Bronchial epithelial cell (primary cell): ENCODE measurements around the gene PIH1D1. TPM values are rescaled to one million over a fixed set of nuclear protein-coding genes. Genes with fewer than 3 reads are reported as not detected.
"Not testable (repeated sequence)": the region's sequence is repeated elsewhere in the genome, so short reads cannot be mapped to it uniquely, and the experiment has no call there.

Source experiments
- DNase-seq: peaks from one replicate; pipeline ENCODE4 v3.0.0-alpha.2; 2010; ENCODE audit warnings: low read depth
- FAIRE-seq: peaks from 2 replicates; lab custom pipeline; 2011; peaks lifted over from hg19 to GRCh38; lab: Jason Lieb, UNC
- H3K27me3 ChIP-seq: 2 replicates; pipeline ENCODE4 v1.5.1; 2011; ENCODE audit warnings: low read length; ENCODE audit not compliant: control insufficient read depth, insufficient read depth
- H3K36me3 ChIP-seq: 2 replicates; pipeline ENCODE4 v1.5.1; 2011; ENCODE audit warnings: low read length; ENCODE audit not compliant: control insufficient read depth, insufficient read depth
- H3K4me3 ChIP-seq: 2 replicates; pipeline ENCODE4 v1.5.1; 2011; ENCODE audit warnings: mild to moderate bottlenecking, low read depth, low read length, control low read depth
- total RNA-seq: library from RNA; depleted of rRNA; stranded (reverse); fragments of >200 nt; gene quantifications from 2 replicates; pipeline ENCODE4 v1.2.1, GENCODE V29; 2014
- TF ChIP-seq, protein P1 (sequence below): IDR thresholded peaks from 2 replicates; pipeline ENCODE4 v1.5.1; 2011; ENCODE audit warnings: mild to moderate bottlenecking, moderate library complexity, low read length, control low read depth, inconsistent platforms; ENCODE audit not compliant: insufficient read depth, severe bottlenecking

The PIH1D1 gene
- total RNA-seq, 1 donor from 2014 or later = 115 TPM

DNA sequence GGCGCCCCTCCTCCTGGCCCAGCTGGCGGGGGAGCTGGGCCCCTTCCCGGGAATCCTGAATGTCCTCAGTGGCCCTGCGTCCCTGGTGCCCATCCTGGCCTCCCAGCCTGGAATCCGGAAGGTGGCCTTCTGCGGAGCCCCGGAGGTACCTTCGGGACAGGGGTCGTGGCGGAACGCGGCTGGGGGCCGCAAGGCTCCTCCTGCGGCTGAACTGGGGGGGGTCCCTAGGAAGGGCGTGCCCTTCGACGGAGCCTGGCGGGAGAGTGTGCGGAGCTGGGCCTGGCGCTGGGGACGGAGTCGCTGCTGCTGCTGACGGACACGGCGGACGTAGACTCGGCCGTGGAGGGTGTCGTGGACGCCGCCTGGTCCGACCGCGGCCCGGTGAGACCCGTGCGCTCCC is 10.0 kb upstream of the PIH1D1 start:
- H3K27me3 ChIP-seq = no peaks in the 10 kb centered on the region
- TF ChIP-seq, protein P1, sequence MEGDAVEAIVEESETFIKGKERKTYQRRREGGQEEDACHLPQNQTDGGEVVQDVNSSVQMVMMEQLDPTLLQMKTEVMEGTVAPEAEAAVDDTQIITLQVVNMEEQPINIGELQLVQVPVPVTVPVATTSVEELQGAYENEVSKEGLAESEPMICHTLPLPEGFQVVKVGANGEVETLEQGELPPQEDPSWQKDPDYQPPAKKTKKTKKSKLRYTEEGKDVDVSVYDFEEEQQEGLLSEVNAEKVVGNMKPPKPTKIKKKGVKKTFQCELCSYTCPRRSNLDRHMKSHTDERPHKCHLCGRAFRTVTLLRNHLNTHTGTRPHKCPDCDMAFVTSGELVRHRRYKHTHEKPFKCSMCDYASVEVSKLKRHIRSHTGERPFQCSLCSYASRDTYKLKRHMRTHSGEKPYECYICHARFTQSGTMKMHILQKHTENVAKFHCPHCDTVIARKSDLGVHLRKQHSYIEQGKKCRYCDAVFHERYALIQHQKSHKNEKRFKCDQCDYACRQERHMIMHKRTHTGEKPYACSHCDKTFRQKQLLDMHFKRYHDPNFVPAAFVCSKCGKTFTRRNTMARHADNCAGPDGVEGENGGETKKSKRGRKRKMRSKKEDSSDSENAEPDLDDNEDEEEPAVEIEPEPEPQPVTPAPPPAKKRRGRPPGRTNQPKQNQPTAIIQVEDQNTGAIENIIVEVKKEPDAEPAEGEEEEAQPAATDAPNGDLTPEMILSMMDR = no peak
- H3K4me3 ChIP-seq = no peak overlapping the region
- no peak for DNase-seq
- H3K36me3 ChIP-seq = peaks cover 4% of the 10 kb centered on the region
- FAIRE-seq = no peak

DNA sequence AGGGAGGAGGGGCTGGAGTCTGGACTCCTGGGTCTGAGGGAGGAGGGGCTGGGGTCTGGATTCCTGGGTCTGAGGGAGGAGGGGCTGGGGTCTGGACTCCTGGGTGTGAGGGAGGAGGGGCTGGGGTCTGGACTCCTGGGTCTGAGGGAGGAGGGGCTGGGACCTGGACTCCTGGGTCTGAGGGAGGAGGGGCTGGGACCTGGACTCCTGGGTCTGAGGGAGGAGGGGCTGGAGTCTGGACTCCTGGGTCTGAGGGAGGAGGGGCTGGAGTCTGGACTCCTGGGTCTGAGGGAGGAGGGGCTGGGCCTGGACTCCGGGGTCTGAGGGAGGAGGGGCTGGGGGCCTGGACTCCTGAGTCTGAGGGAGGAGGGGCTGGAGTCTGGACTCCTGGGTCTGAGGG is 9.5 kb upstream of the PIH1D1 start:
- not testable (repeated sequence) for H3K27me3 ChIP-seq, H3K36me3 ChIP-seq, FAIRE-seq, H3K4me3 ChIP-seq, DNase-seq

DNA sequence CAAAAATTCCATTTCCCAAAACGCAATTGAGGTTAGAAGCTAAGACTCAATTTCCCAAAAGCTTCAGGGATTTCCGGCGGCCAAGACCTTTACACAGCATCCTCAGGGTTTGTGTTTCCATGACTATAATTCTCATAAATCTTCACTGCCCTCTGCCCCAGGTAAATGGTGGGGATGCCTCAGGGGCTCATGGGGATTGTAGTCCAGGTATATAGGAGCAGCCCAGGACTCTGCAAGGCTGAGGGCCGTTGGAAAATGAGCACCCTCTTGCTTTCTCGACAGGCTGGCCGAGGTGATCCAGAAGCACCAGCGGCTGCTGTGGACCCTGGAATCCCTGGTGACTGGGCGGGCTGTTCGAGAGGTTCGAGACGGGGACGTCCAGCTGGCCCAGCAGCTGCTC is 7.8 kb upstream of the PIH1D1 start:
- no peak for DNase-seq
- H3K36me3 ChIP-seq = no peaks in the 10 kb centered on the region
- H3K4me3 ChIP-seq = no peak overlapping the region
- TF ChIP-seq, protein P1 = no peak
- no peak for FAIRE-seq
- H3K27me3 ChIP-seq = no peaks in the 10 kb centered on the region

DNA sequence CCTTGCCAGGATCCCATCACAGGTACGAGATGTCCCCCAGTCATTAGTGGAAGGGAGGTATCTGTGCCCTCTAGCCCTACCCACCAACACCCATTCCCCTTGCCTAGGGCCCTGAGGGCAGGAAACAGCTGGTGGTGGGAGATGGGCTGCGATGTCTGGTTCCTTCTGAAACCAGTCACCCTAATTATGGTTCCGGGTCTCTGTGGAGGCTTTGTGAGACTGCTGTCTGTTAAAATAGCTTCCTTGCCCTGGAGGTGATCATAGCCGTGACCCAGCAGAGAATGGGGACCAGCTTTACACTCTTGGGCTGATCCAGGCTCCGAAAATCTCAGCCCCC is 6.9 kb upstream of the PIH1D1 start:
- H3K36me3 ChIP-seq = no peaks in the 10 kb centered on the region
- H3K27me3 ChIP-seq = no peaks in the 10 kb centered on the region
- DNase-seq (no peak), FAIRE-seq (no peak)
- H3K4me3 ChIP-seq = no peak overlapping the region
- TF ChIP-seq, protein P1 = no peak

DNA sequence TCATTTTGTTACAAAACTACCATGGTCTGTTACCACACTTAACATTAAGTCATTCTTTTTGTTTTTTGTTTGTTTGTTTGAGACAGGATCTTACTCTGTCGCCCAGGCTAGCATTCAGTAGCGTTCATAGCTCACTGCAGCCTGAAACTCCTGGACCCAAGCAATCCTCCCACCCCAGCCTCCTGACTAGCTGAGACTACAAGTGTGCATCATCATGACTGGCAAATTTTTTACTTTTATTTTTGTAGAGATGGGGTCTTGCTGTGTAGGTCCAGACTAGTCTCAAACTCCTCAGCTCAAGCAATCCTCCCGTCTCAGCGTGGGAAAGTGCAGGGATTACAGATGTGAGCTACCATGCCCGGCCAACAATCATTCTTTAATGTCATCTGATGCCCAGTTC is 4.7 kb upstream of the PIH1D1 start:
- FAIRE-seq = no peak
- Histone ChIP-seq H3K4me3 (no peak overlapping the region), H3K36me3 (no peaks in the 10 kb centered on the region), H3K27me3 (no peaks in the 10 kb centered on the region)
- TF ChIP-seq, protein P1 = no peak
- no peak for DNase-seq

DNA sequence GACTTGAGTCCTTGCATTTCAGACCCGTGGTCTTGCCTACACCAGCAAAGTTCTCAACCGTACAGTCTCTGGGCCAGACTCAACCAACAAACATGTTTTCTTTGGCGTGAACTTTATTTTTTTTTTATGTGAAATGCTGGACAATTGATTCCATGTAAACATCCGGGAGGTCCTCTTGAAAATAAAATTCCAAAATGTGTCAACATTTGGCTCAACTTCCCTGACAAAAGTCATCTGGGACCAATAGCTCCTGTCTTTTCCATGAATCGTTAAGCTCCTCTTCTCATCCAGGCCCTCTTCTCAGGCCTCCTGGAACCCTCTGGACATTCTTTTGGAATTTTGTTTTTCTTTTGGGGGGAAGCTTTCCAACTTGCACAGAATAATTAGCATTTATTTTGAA is 4.2 kb upstream of the PIH1D1 start:
- FAIRE-seq (no peak), DNase-seq (no peak)
- Histone ChIP-seq H3K27me3 (no peaks in the 10 kb centered on the region), H3K36me3 (no peaks in the 10 kb centered on the region), H3K4me3 (no peak overlapping the region)
- TF ChIP-seq, protein P1 = no peak
